ENCODE data around the gene C18orf63. TPM values are rescaled to one million over a fixed set of nuclear protein-coding genes. Genes with fewer than 3 reads are reported as not detected.

The C18orf63 gene
- total RNA-seq, 1 experiment from 2014 or later, result not detected

- no peak for DNase-seq (ENCODE audit: low spot score)
- TF ChIP-seq, protein P1, sequence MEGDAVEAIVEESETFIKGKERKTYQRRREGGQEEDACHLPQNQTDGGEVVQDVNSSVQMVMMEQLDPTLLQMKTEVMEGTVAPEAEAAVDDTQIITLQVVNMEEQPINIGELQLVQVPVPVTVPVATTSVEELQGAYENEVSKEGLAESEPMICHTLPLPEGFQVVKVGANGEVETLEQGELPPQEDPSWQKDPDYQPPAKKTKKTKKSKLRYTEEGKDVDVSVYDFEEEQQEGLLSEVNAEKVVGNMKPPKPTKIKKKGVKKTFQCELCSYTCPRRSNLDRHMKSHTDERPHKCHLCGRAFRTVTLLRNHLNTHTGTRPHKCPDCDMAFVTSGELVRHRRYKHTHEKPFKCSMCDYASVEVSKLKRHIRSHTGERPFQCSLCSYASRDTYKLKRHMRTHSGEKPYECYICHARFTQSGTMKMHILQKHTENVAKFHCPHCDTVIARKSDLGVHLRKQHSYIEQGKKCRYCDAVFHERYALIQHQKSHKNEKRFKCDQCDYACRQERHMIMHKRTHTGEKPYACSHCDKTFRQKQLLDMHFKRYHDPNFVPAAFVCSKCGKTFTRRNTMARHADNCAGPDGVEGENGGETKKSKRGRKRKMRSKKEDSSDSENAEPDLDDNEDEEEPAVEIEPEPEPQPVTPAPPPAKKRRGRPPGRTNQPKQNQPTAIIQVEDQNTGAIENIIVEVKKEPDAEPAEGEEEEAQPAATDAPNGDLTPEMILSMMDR (conservative IDR thresholded peaks at IDR 0.05; ENCODE audit: low read depth, low read length), result no peak
- no peak for TF ChIP-seq EZH2 (IDR thresholded peaks at IDR 0.05; ENCODE audit: borderline replicate concordance, low read depth, low read length, poor library complexity, severe bottlenecking)
- no TSS peak for BruUV-seq (replicated peaks)
- POLR2A ChIA-PET (ENCODE audit: low non-redundant PET), result no interaction called here
- intact Hi-C loops (cut with micrococcal nuclease; ENCODE audit: unreplicated experiment), result no loop called here
- H3K27ac ChIP-seq (ENCODE audit: low read depth, low read length, poor library complexity, severe bottlenecking), result no peak overlapping the region
- no peak overlapping the region for H3K4me3 ChIP-seq (ENCODE audit: low read depth, low read length, poor library complexity, severe bottlenecking)
- no peaks in the 10 kb centered on the region for H3K9me3 ChIP-seq (ENCODE audit: low read depth, low read length, poor library complexity, severe bottlenecking)
- CTCF ChIA-PET, result no interaction called here
- no peaks in the 10 kb centered on the region for H3K4me1 ChIP-seq (ENCODE audit: insufficient read depth, low read length, poor library complexity, severe bottlenecking)
- no peaks in the 10 kb centered on the region for H3K36me3 ChIP-seq (ENCODE audit: insufficient read depth, low read length, poor library complexity, severe bottlenecking)
- H3K27me3 ChIP-seq (replicated peaks; ENCODE audit: insufficient read depth, low read depth, low read length, poor library complexity), result peaks cover 9% of the 10 kb centered on the region
These were observed 41.3 kb downstream of the C18orf63 start for GRCh38 chr18:74356959-74357358.

GRCh38 chr18:74360852-74361655 is 45.4 kb downstream of the C18orf63 start:
- DNase-seq (ENCODE audit: low spot score), result no peak
- no peak overlapping the region for H3K27ac ChIP-seq (ENCODE audit: low read depth, low read length, poor library complexity, severe bottlenecking)
- no peak overlapping the region for H3K4me3 ChIP-seq (ENCODE audit: low read depth, low read length, poor library complexity, severe bottlenecking)
- POLR2A ChIA-PET (ENCODE audit: low non-redundant PET), result no interaction called here
- no peak for TF ChIP-seq EZH2 (IDR thresholded peaks at IDR 0.05; ENCODE audit: borderline replicate concordance, low read depth, low read length, poor library complexity, severe bottlenecking)
- TF ChIP-seq, protein P1 (conservative IDR thresholded peaks at IDR 0.05; ENCODE audit: low read depth, low read length), result no peak
- no peaks in the 10 kb centered on the region for H3K9me3 ChIP-seq (ENCODE audit: low read depth, low read length, poor library complexity, severe bottlenecking)
- BruUV-seq (replicated peaks), result no TSS peak
- no peaks in the 10 kb centered on the region for H3K36me3 ChIP-seq (ENCODE audit: insufficient read depth, low read length, poor library complexity, severe bottlenecking)
- intact Hi-C loops (cut with micrococcal nuclease; ENCODE audit: unreplicated experiment), result no loop called here
- CTCF ChIA-PET, result no interaction called here
- H3K27me3 ChIP-seq (replicated peaks; ENCODE audit: insufficient read depth, low read depth, low read length, poor library complexity), result no peaks in the 10 kb centered on the region
- no peaks in the 10 kb centered on the region for H3K4me1 ChIP-seq (ENCODE audit: insufficient read depth, low read length, poor library complexity, severe bottlenecking)

DNA sequence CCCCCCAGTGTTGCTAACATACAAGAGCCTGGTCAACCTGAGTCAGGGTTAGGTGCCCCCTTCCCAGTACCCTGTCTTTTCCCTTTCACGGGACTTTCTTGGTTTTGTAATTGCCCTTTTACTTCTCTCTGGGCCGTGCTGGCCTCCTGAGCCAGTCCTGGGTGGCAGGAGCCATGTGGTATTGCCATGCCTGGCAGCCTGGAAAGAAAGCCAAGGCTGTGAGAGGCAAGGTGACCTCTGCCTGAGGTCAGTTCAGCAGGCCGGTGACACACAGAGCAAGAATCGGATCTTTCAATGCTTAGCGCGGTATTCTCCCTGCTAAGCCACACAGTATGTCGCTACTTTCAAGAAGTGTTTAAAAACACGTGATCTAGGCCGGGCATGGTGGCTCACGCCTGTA is 52.3 kb downstream of the C18orf63 start:
- Histone ChIP-seq H3K4me1 (ENCODE audit: insufficient read depth, low read length, poor library complexity, severe bottlenecking) (no peaks in the 10 kb centered on the region), H3K27ac (ENCODE audit: low read depth, low read length, poor library complexity, severe bottlenecking) (no peak overlapping the region), H3K36me3 (ENCODE audit: insufficient read depth, low read length, poor library complexity, severe bottlenecking) (no peaks in the 10 kb centered on the region), H3K9me3 (ENCODE audit: low read depth, low read length, poor library complexity, severe bottlenecking) (no peaks in the 10 kb centered on the region), H3K4me3 (ENCODE audit: low read depth, low read length, poor library complexity, severe bottlenecking) (no peak overlapping the region), H3K27me3 (replicated peaks; ENCODE audit: insufficient read depth, low read depth, low read length, poor library complexity) (peaks cover 6% of the 10 kb centered on the region)
- CTCF ChIA-PET, result no interaction called here
- no peak for TF ChIP-seq EZH2 (IDR thresholded peaks at IDR 0.05; ENCODE audit: borderline replicate concordance, low read depth, low read length, poor library complexity, severe bottlenecking)
- TF ChIP-seq, protein P1 (conservative IDR thresholded peaks at IDR 0.05; ENCODE audit: low read depth, low read length), result no peak
- DNase-seq (ENCODE audit: low spot score), result no peak
- intact Hi-C loops (cut with micrococcal nuclease; ENCODE audit: unreplicated experiment), result no loop called here
- no TSS peak for BruUV-seq (replicated peaks)
- POLR2A ChIA-PET (ENCODE audit: low non-redundant PET), result no interaction called here
